GM21576 (cell line): ENCODE measurements around the gene PCDH9.

Source experiments
- ATAC-seq: cut with Tn5 transposase; IDR thresholded peaks from one replicate; pipeline ENCODE4 v1.9.1; 2021; ENCODE audit warnings: mild to moderate bottlenecking, moderate library complexity; ENCODE audit not compliant: unreplicated experiment

The PCDH9 gene

GRCh38 chr13:66618702-66619101, 611.4 kb downstream of the PCDH9 start:
- no peak for ATAC-seq

GRCh38 chr13:66617786-66618185, 612.4 kb downstream of the PCDH9 start:
- ATAC-seq, result no peak

- ATAC-seq, result no peak
Observed at GRCh38 chr13:66612983-66613382, 617.2 kb downstream of the PCDH9 start.

- ATAC-seq, result no peak
Observed at GRCh38 chr13:66586489-66586888, 643.6 kb downstream of the PCDH9 start.

- no peak for ATAC-seq
Observed at GRCh38 chr13:66585669-66586203, 644.4 kb downstream of the PCDH9 start.

- no peak for ATAC-seq
Observed at GRCh38 chr13:66581675-66582074, 648.5 kb downstream of the PCDH9 start.

GRCh38 chr13:66578305-66578704, 651.8 kb downstream of the PCDH9 start:
- no peak for ATAC-seq

GRCh38 chr13:66577358-66577757, 652.8 kb downstream of the PCDH9 start:
- ATAC-seq, result no peak

- no peak for ATAC-seq
Observed at GRCh38 chr13:66576381-66576780, 653.8 kb downstream of the PCDH9 start.

- ATAC-seq, result no peak
Observed at GRCh38 chr13:66574606-66575005, 655.5 kb downstream of the PCDH9 start.

- ATAC-seq, result no peak
Observed at GRCh38 chr13:66567899-66568612, 662.1 kb downstream of the PCDH9 start.

GRCh38 chr13:66565279-66565678, 664.9 kb downstream of the PCDH9 start:
- ATAC-seq, result no peak

- no peak for ATAC-seq
Observed at GRCh38 chr13:66563076-66563475, 667.1 kb downstream of the PCDH9 start.

- ATAC-seq, result no peak
Observed at GRCh38 chr13:66562054-66562453, 668.1 kb downstream of the PCDH9 start.

- no peak for ATAC-seq
Observed at GRCh38 chr13:66560991-66561390, 669.1 kb downstream of the PCDH9 start.

- no peak for ATAC-seq
Observed at GRCh38 chr13:66560189-66560588, 669.9 kb downstream of the PCDH9 start.

GRCh38 chr13:66559093-66559492, 671.0 kb downstream of the PCDH9 start:
- ATAC-seq, result no peak

GRCh38 chr13:66558506-66558905, 671.6 kb downstream of the PCDH9 start:
- no peak for ATAC-seq

- ATAC-seq, result no peak
Observed at GRCh38 chr13:66557357-66557756, 672.8 kb downstream of the PCDH9 start.

GRCh38 chr13:66556306-66556705, 673.8 kb downstream of the PCDH9 start:
- ATAC-seq, result no peak

- no peak for ATAC-seq
Observed at GRCh38 chr13:66553391-66553790, 676.7 kb downstream of the PCDH9 start.

GRCh38 chr13:66551128-66551527, 679.0 kb downstream of the PCDH9 start:
- ATAC-seq, result no peak

GRCh38 chr13:66547685-66548084, 682.5 kb downstream of the PCDH9 start:
- no peak for ATAC-seq
